Measurements from ENCODE around the gene RABGAP1L. TPM values are rescaled to one million over a fixed set of nuclear protein-coding genes. Genes with fewer than 3 reads are reported as not detected.

Gene RABGAP1L
- total and polyA plus RNA-seq, 10 of the 15 experiments (the other 5 are each of a cell fraction or from before 2014, with no cell fraction given), result 5.8 to 194 (median 113) TPM

GRCh38 chr1:174815474-174815908, 656.2 kb downstream of the RABGAP1L start (continued):
- TF ChIP-seq E4F1 (IDR thresholded peaks at IDR 0.05; ENCODE audit: borderline replicate concordance, partially characterized antibody) (no peak), SP1 (IDR thresholded peaks at IDR 0.05; ENCODE audit: low read depth, low read length) (no peak), NR2F1 (conservative IDR thresholded peaks at IDR 0.05) (0 out of 2 replicates have a peak, but pooled peaks have one; percentile 56), MEF2A (IDR thresholded peaks at IDR 0.05; ENCODE audit: insufficient read depth, low read depth, low read length) (peak; percentile 99), FOXK2 (IDR thresholded peaks at IDR 0.05) (no peak), CBX5 (IDR thresholded peaks at IDR 0.05; ENCODE audit: low read depth) (peak; percentile 72; the same call in 1 of the 2 replicates), RAD51 (IDR thresholded peaks at IDR 0.05) (no peak), HDGF (IDR thresholded peaks at IDR 0.05) (no peak), KAT2A (conservative IDR thresholded peaks at IDR 0.05; ENCODE audit: control insufficient read depth, low read depth, low read length) (no peak), MYC (IDR thresholded peaks at IDR 0.05; ENCODE audit: insufficient read depth, insufficient read length, insufficient replicate concordance, low read length, severe bottlenecking) (no peak), ZBTB33 (IDR thresholded peaks at IDR 0.05) (no peak), IRF4 (IDR thresholded peaks at IDR 0.05; ENCODE audit: low read depth, low read length) (peak; percentile 78; the same call in 1 of the 2 replicates), STAT1 (conservative IDR thresholded peaks at IDR 0.05) (no peak), EGR1 (IDR thresholded peaks at IDR 0.05; ENCODE audit: borderline replicate concordance in 1 of 2, low read depth in 2 of 2, low read length in 2 of 2) (no peak), ZNF622 (IDR thresholded peaks at IDR 0.05) (no peak), ZBTB4 (CRISPR knock-in tag; IDR thresholded peaks at IDR 0.05) (no peak), USF1 (IDR thresholded peaks at IDR 0.05; ENCODE audit: borderline replicate concordance, extremely low read length, insufficient read depth, low read depth, low read length) (no peak), MYB (IDR thresholded peaks at IDR 0.05; ENCODE audit: borderline replicate concordance, low read depth, low read length) (peak; percentile 42; the same call in 1 of the 2 replicates), TARDBP (IDR thresholded peaks at IDR 0.05; ENCODE audit: borderline replicate concordance) (no peak), SMC3 (IDR thresholded peaks at IDR 0.05; ENCODE audit: borderline replicate concordance, low read length) (no peak), CHD1 (IDR thresholded peaks at IDR 0.05; ENCODE audit: low read depth, low read length) (no peak), ZNF274 (IDR thresholded peaks at IDR 0.05; ENCODE audit: insufficient read depth, insufficient read length) (no peak), TBL1XR1 (IDR thresholded peaks at IDR 0.05; ENCODE audit: low read depth, low read length) (peak; percentile 91), RELA (IDR thresholded peaks at IDR 0.05; ENCODE audit: borderline replicate concordance, partially characterized antibody) (no peak)

Data from GM12878 (cell line).